HG02642 (cell line): ENCODE data around the gene CDIP1.

Experiments used
- ATAC-seq: cut with Tn5 transposase; IDR thresholded peaks from one replicate; pipeline ENCODE4 v1.9.1; 2021; ENCODE audit warnings: mild to moderate bottlenecking; ENCODE audit not compliant: unreplicated experiment, poor library complexity

CDIP1 gene

DNA sequence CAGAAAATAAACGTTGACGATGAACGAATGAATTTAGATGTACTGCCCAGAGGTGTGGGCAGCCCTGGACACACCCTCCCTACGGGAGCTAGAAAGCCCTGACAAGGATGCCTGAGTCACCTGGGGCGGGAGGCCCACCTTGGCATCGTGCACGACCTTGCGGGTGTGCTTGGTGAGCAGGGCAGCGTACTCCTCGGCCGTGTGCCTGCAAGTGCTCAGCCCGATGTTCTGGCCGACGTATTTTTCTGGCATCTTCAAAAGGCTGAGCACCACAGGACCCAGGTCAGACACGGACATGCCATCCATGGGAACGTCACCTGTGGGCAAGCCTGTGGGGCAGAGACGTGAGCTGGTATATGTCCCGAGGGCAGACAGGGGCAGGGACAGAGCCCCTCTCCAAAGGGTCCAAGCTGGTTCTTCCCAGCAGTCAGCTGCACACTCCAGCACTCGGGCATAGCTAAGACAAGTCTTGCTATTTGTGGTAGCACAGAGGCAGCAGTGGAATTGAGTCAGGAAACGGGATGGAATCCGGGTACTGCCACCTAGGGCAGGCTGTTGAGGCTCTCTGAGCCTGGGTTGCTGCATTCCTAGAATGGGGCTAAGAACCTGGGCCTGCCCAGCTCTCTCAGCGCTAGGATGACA lies 74.9 kb downstream of the CDIP1 start:
- ATAC-seq, result no peak

DNA sequence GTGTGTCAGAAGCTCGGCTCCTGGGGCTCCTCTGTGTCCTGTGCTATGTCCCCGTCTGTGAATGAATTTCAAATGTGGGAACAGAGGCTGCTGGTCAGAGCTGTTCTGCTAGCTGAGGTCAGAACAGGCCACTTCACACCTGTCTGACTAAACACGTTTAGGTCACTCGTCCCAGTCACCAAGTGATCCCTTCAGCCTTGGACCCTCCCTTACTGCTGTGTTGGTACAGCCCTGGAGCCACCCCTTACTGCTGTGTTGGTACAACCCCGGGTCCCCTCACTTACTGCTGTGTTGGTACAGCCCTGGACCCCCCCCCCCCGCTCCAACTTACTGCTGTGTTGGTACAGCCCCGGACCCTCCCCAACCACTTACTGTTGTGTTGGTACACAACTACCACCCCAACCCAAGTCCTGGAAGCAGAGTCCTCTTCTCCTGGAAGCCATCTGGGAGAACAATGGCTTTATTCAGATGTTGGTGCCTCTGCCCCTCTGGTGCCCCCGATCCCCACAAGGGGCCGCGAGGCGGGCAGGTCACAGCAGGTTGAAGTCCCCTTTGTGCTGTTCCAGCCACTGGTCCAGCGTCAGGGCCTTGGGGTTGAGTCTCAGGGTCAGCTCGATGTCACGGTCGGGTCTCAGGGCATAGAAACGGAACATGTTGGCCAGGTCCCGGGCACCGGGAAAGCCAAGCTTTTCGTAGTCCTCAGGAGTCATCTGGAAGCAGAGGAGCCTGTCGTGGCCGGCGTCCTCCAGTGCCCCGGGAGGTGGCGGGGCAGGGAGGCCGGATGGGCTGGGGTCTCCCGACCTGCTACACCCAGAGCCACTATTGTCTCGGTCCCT lies 77.1 kb downstream of the CDIP1 start:
- no peak for ATAC-seq

DNA sequence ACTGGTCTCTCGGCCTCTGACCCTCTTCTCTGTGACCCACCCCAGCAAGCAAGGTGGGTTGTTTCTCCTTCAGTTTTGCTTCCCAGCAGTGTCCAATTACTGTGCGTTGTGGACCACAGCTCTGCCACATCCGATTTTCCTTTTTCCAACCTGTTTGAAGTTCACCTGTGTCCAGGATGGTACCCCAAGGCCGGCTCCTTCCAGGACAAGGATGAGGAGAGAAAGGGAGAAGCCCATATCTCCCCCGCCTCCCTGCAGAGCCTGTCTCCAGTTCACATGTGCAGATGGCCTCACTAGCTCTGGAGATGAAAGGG lies 77.7 kb downstream of the CDIP1 start:
- ATAC-seq, result no peak
